ENCODE data around the gene SLC25A15. TPM values are rescaled to one million over a fixed set of nuclear protein-coding genes. Genes with fewer than 3 reads are reported as not detected.
"Not testable (repeated sequence)": the region's sequence is repeated elsewhere in the genome, so short reads cannot be mapped to it uniquely, and the experiment has no call there.

Gene SLC25A15
- total RNA-seq, 1 donor from 2014 or later = 7.3 TPM

GRCh38 chr13:40787062-40787461 lies 2.3 kb upstream of the SLC25A15 start:
- peaks cover 2% of the 10 kb centered on the region for H3K9me3 Mint-ChIP-seq (ENCODE audit: unreplicated experiment)
- no peak for TF ChIP-seq CTCF (IDR thresholded peaks at IDR 0.05; ENCODE audit: partially characterized antibody, unreplicated experiment)

GRCh38 chr13:40788540-40789274 lies 704 bp upstream of the SLC25A15 start:
- H3K4me3 Mint-ChIP-seq (ENCODE audit: unreplicated experiment) = peak overlapping the region; percentile 65
- H3K36me3 Mint-ChIP-seq (ENCODE audit: unreplicated experiment); H3K4me1 Mint-ChIP-seq (ENCODE audit: low read depth, unreplicated experiment); H3K27me3 Mint-ChIP-seq (ENCODE audit: unreplicated experiment); DNase-seq; H3K27ac Mint-ChIP-seq (ENCODE audit: unreplicated experiment); H3K9me3 Mint-ChIP-seq (ENCODE audit: unreplicated experiment): not testable (repeated sequence)

More at GRCh38 chr13:40787062-40787461, 2.3 kb upstream of the SLC25A15 start:
- H3K36me3 Mint-ChIP-seq (ENCODE audit: unreplicated experiment) = no peaks in the 10 kb centered on the region
- peaks cover 2% of the 10 kb centered on the region for H3K27me3 Mint-ChIP-seq (ENCODE audit: unreplicated experiment)
- no peaks in the 10 kb centered on the region for H3K4me1 Mint-ChIP-seq (ENCODE audit: low read depth, unreplicated experiment)
- no peak overlapping the region for H3K4me3 Mint-ChIP-seq (ENCODE audit: unreplicated experiment)
- no peak overlapping the region for H3K27ac Mint-ChIP-seq (ENCODE audit: unreplicated experiment)
- no peak for DNase-seq

- DNase-seq = no peak
- peak overlapping the region; percentile 85 for H3K4me3 Mint-ChIP-seq (ENCODE audit: unreplicated experiment)
- H3K27me3 Mint-ChIP-seq (ENCODE audit: unreplicated experiment) = peaks cover 2% of the 10 kb centered on the region
- no peaks in the 10 kb centered on the region for H3K4me1 Mint-ChIP-seq (ENCODE audit: low read depth, unreplicated experiment)
- TF ChIP-seq CTCF (IDR thresholded peaks at IDR 0.05; ENCODE audit: partially characterized antibody, unreplicated experiment) = no peak
- H3K9me3 Mint-ChIP-seq (ENCODE audit: unreplicated experiment) = no peaks in the 10 kb centered on the region
- no peak overlapping the region for H3K27ac Mint-ChIP-seq (ENCODE audit: unreplicated experiment)
- no peaks in the 10 kb centered on the region for H3K36me3 Mint-ChIP-seq (ENCODE audit: unreplicated experiment)
Measured at GRCh38 chr13:40790154-40790616, 774 bp downstream of the SLC25A15 start.

GRCh38 chr13:40792284-40793051 lies 3.1 kb downstream of the SLC25A15 start:
- Mint-ChIP-seq H3K27ac (ENCODE audit: unreplicated experiment) (no peak overlapping the region), H3K9me3 (ENCODE audit: unreplicated experiment) (no peaks in the 10 kb centered on the region)

GRCh38 chr13:40793339-40793738 lies 3.9 kb downstream of the SLC25A15 start:
- Mint-ChIP-seq H3K27me3 (ENCODE audit: unreplicated experiment) (peaks cover 2% of the 10 kb centered on the region), H3K9me3 (ENCODE audit: unreplicated experiment) (no peaks in the 10 kb centered on the region), H3K4me1 (ENCODE audit: low read depth, unreplicated experiment) (no peaks in the 10 kb centered on the region), H3K27ac (ENCODE audit: unreplicated experiment) (no peak overlapping the region), H3K4me3 (ENCODE audit: unreplicated experiment) (no peak overlapping the region), H3K36me3 (ENCODE audit: unreplicated experiment) (no peaks in the 10 kb centered on the region)
- no peak for DNase-seq
- TF ChIP-seq CTCF (IDR thresholded peaks at IDR 0.05; ENCODE audit: partially characterized antibody, unreplicated experiment) = no peak

More at GRCh38 chr13:40792284-40793051, 3.1 kb downstream of the SLC25A15 start:
- Mint-ChIP-seq H3K4me3 (ENCODE audit: unreplicated experiment) (no peak overlapping the region), H3K27me3 (ENCODE audit: unreplicated experiment) (peaks cover 2% of the 10 kb centered on the region), H3K4me1 (ENCODE audit: low read depth, unreplicated experiment) (no peaks in the 10 kb centered on the region), H3K36me3 (ENCODE audit: unreplicated experiment) (no peaks in the 10 kb centered on the region)
- no peak for DNase-seq
- no peak for TF ChIP-seq CTCF (IDR thresholded peaks at IDR 0.05; ENCODE audit: partially characterized antibody, unreplicated experiment)

All from glutamatergic neuron (in vitro differentiated cells).